HepG2 (cell line): Measurements from ENCODE around the gene TOE1. TPM values are rescaled to one million over a fixed set of nuclear protein-coding genes. Genes with fewer than 3 reads are reported as not detected.

Experiments
- ATAC-seq: fragments of 200-7000 bp; cut with Tn5 transposase; 3 replicates; pipeline ENCODE4 v1.9.1; 2020; ENCODE audit warnings: mild to moderate bottlenecking, moderate library complexity
- BruUV-seq: library from RNA; stranded (reverse); fragments of 400-500 nt; replicated peaks from 2 replicates; lab custom pipeline; 2021; lab: Mats Ljungman, UMichigan
- CTCF ChIA-PET: fragments of 300-600 bp; formaldehyde crosslinking; extraction: SDS; loops from one replicate; lab custom pipeline; 2021; ENCODE audit warnings: low total read pairs, inconsistent platforms, low intra/inter-chr PET ratio; lab: Yijun Ruan, JAX
- POLR2A ChIA-PET: fragments of 350-600 bp; sonication (Branson Sonifier 250); formaldehyde crosslinking; loops from one replicate; lab custom pipeline; 2020; ENCODE audit warnings: antibody characterized with exemption, inconsistent platforms; lab: Yijun Ruan, JAX
- DNase-seq: peaks from one replicate; pipeline ENCODE4 v3.0.0-alpha.2; 2015; ENCODE audit warnings: low spot score
- FAIRE-seq: peaks from 3 replicates; lab custom pipeline; 2011; peaks lifted over from hg19 to GRCh38; lab: Jason Lieb, UNC
- H2AFZ ChIP-seq: one replicate; pipeline ENCODE4 v1.6.1; 2011; ENCODE audit warnings: low read length, inconsistent platforms
- H3K27ac ChIP-seq: fragments of 300-600 bp; 3 replicates; pipeline ENCODE4 v1.8.0; 2011; ENCODE audit warnings: mixed run types, mild to moderate bottlenecking, mixed read lengths, low read length, inconsistent platforms; ENCODE audit not compliant: insufficient read depth; ENCODE audit errors: extremely low read length
- H3K27me3 ChIP-seq, 2 experiments: fragments of 200-600 bp in 1 of 2; 2 replicates in 1 of 2; 3 replicates in 1 of 2; pipeline versions ENCODE4 v1.6.0 to v1.8.0; 2011; ENCODE audit warnings: low read length in 2 of 2, mild to moderate bottlenecking in 2 of 2, moderate library complexity in 2 of 2, inconsistent platforms in 1 of 2; ENCODE audit not compliant: insufficient read depth in 2 of 2, control insufficient read depth in 1 of 2
- H3K36me3 ChIP-seq, 2 experiments: fragments of 200-600 bp in 1 of 2; replicated peaks in 1 of 2; 2 replicates in 1 of 2; 3 replicates in 1 of 2; pipeline versions ENCODE4 v1.5.1 to v1.8.0; 2011; ENCODE audit warnings: low read length in 2 of 2, inconsistent platforms in 1 of 2; ENCODE audit not compliant: insufficient read depth in 2 of 2, control insufficient read depth in 1 of 2
- H3K4me1 ChIP-seq: 2 replicates; pipeline ENCODE4 v1.5.1; 2012; ENCODE audit warnings: low read length, inconsistent platforms; ENCODE audit not compliant: insufficient read depth
- H3K4me2 ChIP-seq: 2 replicates; pipeline ENCODE4 v1.6.0; 2011; ENCODE audit warnings: low read depth, low read length, inconsistent platforms
- H3K4me3 ChIP-seq, 3 experiments: fragments of 200-600 bp in 1 of 3; sonication (generic), shearing (Covaris generic) in 1 of 3; replicated peaks in 1 of 3; 2 replicates each; pipeline ENCODE4 v1.5.1; 2011 to 2016; ENCODE audit warnings: low read length in 3 of 3, inconsistent platforms in 2 of 3, low read depth in 2 of 3, mild to moderate bottlenecking in 2 of 3, control low read depth in 1 of 3, mixed read lengths in 1 of 3; ENCODE audit not compliant: insufficient read depth in 1 of 3
- H3K79me2 ChIP-seq: one replicate; pipeline ENCODE4 v1.6.1; 2011; ENCODE audit warnings: low read length, inconsistent platforms; ENCODE audit not compliant: insufficient read depth
- H3K9ac ChIP-seq: 2 replicates; pipeline ENCODE4 v1.6.0; 2011; ENCODE audit warnings: mild to moderate bottlenecking, low read depth, low read length, inconsistent platforms; ENCODE audit not compliant: insufficient read depth
- H3K9me3 ChIP-seq: 2 replicates; pipeline ENCODE4 v1.5.1; 2012; ENCODE audit warnings: mild to moderate bottlenecking, low read length
- H4K20me1 ChIP-seq: 2 replicates; pipeline ENCODE4 v1.6.0; 2011; ENCODE audit warnings: inconsistent platforms, mild to moderate bottlenecking, low read length, moderate library complexity; ENCODE audit not compliant: insufficient read depth
- CBX1 ChIP-seq: IDR thresholded peaks from one replicate; pipeline ENCODE4 v1.6.1; 2016; ENCODE audit warnings: antibody characterized with exemption, low read depth
- FOXC1 ChIP-seq: sonication (generic); formaldehyde crosslinking; IDR thresholded peaks from 2 replicates; pipeline ENCODE4 v1.8.0; 2022; ENCODE audit warnings: mild to moderate bottlenecking, missing genetic modification reagents, borderline replicate concordance
- FOXM1 ChIP-seq: sonication (generic); formaldehyde crosslinking; IDR thresholded peaks from 2 replicates; pipeline ENCODE4 v1.5.0; 2020; ENCODE audit warnings: missing genetic modification reagents
- FOXO1 ChIP-seq: sonication (generic); formaldehyde crosslinking; IDR thresholded peaks from 2 replicates; pipeline ENCODE4 v1.4.0; 2020; ENCODE audit warnings: missing genetic modification reagents
- GATAD1 ChIP-seq: IDR thresholded peaks from 2 replicates; pipeline ENCODE4 v1.6.1; 2016; ENCODE audit warnings: missing genetic modification reagents, missing compliant biosample characterization
- GPN1 ChIP-seq: sonication (generic); formaldehyde crosslinking; IDR thresholded peaks from 2 replicates; pipeline ENCODE4 v1.5.1; 2020; ENCODE audit warnings: missing genetic modification reagents, borderline replicate concordance
- KAT2B ChIP-seq: fragments of 150-350 bp; IDR thresholded peaks from 2 replicates; pipeline ENCODE4 v1.6.1; 2014; ENCODE audit warnings: low read depth, low read length, borderline replicate concordance
- SP5 ChIP-seq: IDR thresholded peaks from 2 replicates; pipeline ENCODE4 v1.6.1; 2016; ENCODE audit warnings: low read depth, borderline replicate concordance
- ZBTB7A ChIP-seq: sonication (generic); formaldehyde crosslinking; IDR thresholded peaks from 2 replicates; pipeline ENCODE4 v1.8.0; 2022; ENCODE audit warnings: mild to moderate bottlenecking, missing genetic modification reagents
- ZIK1 ChIP-seq: sonication (generic); formaldehyde crosslinking; IDR thresholded peaks from 2 replicates; pipeline ENCODE4 v1.5.0; 2020; ENCODE audit warnings: mild to moderate bottlenecking, low read depth, missing genetic modification reagents, borderline replicate concordance
- ZNF101 ChIP-seq: sonication (generic); formaldehyde crosslinking; IDR thresholded peaks from 2 replicates; pipeline ENCODE4 v1.4.0; 2020; ENCODE audit warnings: mild to moderate bottlenecking, low read depth, missing genetic modification reagents, borderline replicate concordance
- ZNF331 ChIP-seq: sonication (generic); formaldehyde crosslinking; IDR thresholded peaks from 2 replicates; pipeline ENCODE4 v1.4.0; 2020; ENCODE audit warnings: missing genetic modification reagents
- ZNF496 ChIP-seq: sonication (generic); formaldehyde crosslinking; IDR thresholded peaks from 2 replicates; pipeline ENCODE4 v1.8.1; 2023; ENCODE audit warnings: mild to moderate bottlenecking, moderate library complexity, missing genetic modification reagents; ENCODE audit not compliant: insufficient replicate concordance
- ZNF770 ChIP-seq: sonication (generic); formaldehyde crosslinking; IDR thresholded peaks from 2 replicates; pipeline ENCODE4 v1.5.0; 2020; ENCODE audit warnings: mild to moderate bottlenecking, missing genetic modification reagents
- ZUFSP ChIP-seq: sonication (generic); formaldehyde crosslinking; IDR thresholded peaks from 2 replicates; pipeline ENCODE4 v1.9.0; 2021; ENCODE audit warnings: missing genetic modification reagents, mild to moderate bottlenecking, borderline replicate concordance
- WGBS: methylation state at CpG from one replicate; pipeline ENCODE4 v1.1.6; 2017; ENCODE audit warnings: low lambda C conversion rate; 5-methylcytosine and 5-hydroxymethylcytosine counted together
- in situ Hi-C: cut with HindIII; loops from 2 replicates; pipeline ENCODE4 v1.10.0; 2017; ENCODE audit warnings: low pct_unique_long_range_greater_than_20kb; ENCODE audit not compliant: extremely low pct_ligation_motif_present
- intact Hi-C: fragments of 100-400 bp; cut with micrococcal nuclease; formaldehyde crosslinking; loops from one replicate; pipeline ENCODE4 v1.10.0; 2022; ENCODE audit not compliant: unreplicated experiment
- polyA plus RNA-seq, 8 experiments: library from polyadenylated mRNA; depleted of rRNA in 3 of 8; stranded (reverse) in 7 of 8; unstranded in 1 of 8; fragments of >200 nt; fragmentation: Illumina TruSeq in 4 of 8; extraction: Trizol in 4 of 8; gene quantifications; 2 replicates each; pipeline versions ENCODE4 v1.2.1 to v1.2.3, GENCODE V29; 2011 to 2016; ENCODE audit warnings: low read depth in 4 of 8, missing spikeins in 1 of 8, mixed read lengths in 1 of 8; ENCODE audit not compliant: insufficient read depth in 1 of 8
- total RNA-seq, 5 experiments: library from RNA; depleted of rRNA; stranded (reverse); fragments of >200 nt; fragmentation: Illumina TruSeq; extraction: Trizol; gene quantifications; 2 replicates each; pipeline ENCODE4 v1.2.3, GENCODE V29; 2016; ENCODE audit warnings: low read depth in 1 of 5
- TF ChIP-seq, protein P1 (sequence below): sonication (generic); formaldehyde crosslinking; IDR thresholded peaks from 2 replicates; pipeline ENCODE4 v1.9.0; 2021; ENCODE audit warnings: missing genetic modification reagents, borderline replicate concordance
- TF ChIP-seq, protein P2 (sequence below): sonication (generic); formaldehyde crosslinking; IDR thresholded peaks from 2 replicates; pipeline ENCODE4 v1.4.0; 2020; ENCODE audit warnings: missing genetic modification reagents

TOE1 gene
- total and polyA plus RNA-seq, 2 of the 13 experiments (the other 11 are each of a cell fraction or from before 2014, with no cell fraction given): 14.1 to 19.0 TPM

GRCh38 chr1:45365051-45365450 lies 25.1 kb downstream of the TOE1 start:
- DNase-seq (no peak), FAIRE-seq (no peak), ATAC-seq (no peak)
- Histone ChIP-seq H3K9ac (no peak overlapping the region), H4K20me1 (no peaks in the 10 kb centered on the region), H3K4me1 (peaks cover 10% of the 10 kb centered on the region), H3K36me3 (no peaks in the 10 kb centered on the region), H3K4me3 (no peak overlapping the region), H3K27ac (no peak overlapping the region), H3K27me3 (no peaks in the 10 kb centered on the region), H3K9me3 (no peaks in the 10 kb centered on the region), H2AFZ (no peak overlapping the region), H3K79me2 (no peaks in the 10 kb centered on the region), H3K4me2 (no peak overlapping the region)
- ChIA-PET POLR2A (no interaction called here), CTCF (no interaction called here)
- no TSS peak for BruUV-seq
- WGBS: 94% methylated on average over 6 of the region's 6 CpGs
- in situ Hi-C loops (loop anchor here (25.0 kb wide), 1 partner anchor 222 kb away; the partner anchor contains the start of gene NASP), intact Hi-C loops (no loop called here)
- TF ChIP-seq CBX1 (no peak), SP5 (CRISPR knock-in tag) (no peak), ZNF496 (CRISPR knock-in tag) (no peak), GPN1 (CRISPR knock-in tag) (no peak), ZUFSP (CRISPR knock-in tag) (no peak), GATAD1 (CRISPR knock-in tag) (no peak), ZIK1 (CRISPR knock-in tag) (no peak), KAT2B (no peak), ZBTB7A (CRISPR knock-in tag) (no peak), ZNF331 (no peak), ZNF770 (no peak), FOXC1 (CRISPR knock-in tag) (no peak), ZNF101 (CRISPR knock-in tag) (no peak), FOXM1 (no peak), FOXO1 (CRISPR knock-in tag) (no peak)
- TF ChIP-seq, protein P1, sequence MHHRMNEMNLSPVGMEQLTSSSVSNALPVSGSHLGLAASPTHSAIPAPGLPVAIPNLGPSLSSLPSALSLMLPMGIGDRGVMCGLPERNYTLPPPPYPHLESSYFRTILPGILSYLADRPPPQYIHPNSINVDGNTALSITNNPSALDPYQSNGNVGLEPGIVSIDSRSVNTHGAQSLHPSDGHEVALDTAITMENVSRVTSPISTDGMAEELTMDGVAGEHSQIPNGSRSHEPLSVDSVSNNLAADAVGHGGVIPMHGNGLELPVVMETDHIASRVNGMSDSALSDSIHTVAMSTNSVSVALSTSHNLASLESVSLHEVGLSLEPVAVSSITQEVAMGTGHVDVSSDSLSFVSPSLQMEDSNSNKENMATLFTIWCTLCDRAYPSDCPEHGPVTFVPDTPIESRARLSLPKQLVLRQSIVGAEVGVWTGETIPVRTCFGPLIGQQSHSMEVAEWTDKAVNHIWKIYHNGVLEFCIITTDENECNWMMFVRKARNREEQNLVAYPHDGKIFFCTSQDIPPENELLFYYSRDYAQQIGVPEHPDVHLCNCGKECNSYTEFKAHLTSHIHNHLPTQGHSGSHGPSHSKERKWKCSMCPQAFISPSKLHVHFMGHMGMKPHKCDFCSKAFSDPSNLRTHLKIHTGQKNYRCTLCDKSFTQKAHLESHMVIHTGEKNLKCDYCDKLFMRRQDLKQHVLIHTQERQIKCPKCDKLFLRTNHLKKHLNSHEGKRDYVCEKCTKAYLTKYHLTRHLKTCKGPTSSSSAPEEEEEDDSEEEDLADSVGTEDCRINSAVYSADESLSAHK (CRISPR knock-in tag): no peak
- TF ChIP-seq, protein P2, sequence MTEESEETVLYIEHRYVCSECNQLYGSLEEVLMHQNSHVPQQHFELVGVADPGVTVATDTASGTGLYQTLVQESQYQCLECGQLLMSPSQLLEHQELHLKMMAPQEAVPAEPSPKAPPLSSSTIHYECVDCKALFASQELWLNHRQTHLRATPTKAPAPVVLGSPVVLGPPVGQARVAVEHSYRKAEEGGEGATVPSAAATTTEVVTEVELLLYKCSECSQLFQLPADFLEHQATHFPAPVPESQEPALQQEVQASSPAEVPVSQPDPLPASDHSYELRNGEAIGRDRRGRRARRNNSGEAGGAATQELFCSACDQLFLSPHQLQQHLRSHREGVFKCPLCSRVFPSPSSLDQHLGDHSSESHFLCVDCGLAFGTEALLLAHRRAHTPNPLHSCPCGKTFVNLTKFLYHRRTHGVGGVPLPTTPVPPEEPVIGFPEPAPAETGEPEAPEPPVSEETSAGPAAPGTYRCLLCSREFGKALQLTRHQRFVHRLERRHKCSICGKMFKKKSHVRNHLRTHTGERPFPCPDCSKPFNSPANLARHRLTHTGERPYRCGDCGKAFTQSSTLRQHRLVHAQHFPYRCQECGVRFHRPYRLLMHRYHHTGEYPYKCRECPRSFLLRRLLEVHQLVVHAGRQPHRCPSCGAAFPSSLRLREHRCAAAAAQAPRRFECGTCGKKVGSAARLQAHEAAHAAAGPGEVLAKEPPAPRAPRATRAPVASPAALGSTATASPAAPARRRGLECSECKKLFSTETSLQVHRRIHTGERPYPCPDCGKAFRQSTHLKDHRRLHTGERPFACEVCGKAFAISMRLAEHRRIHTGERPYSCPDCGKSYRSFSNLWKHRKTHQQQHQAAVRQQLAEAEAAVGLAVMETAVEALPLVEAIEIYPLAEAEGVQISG: no peak
